Ishikawa (cell line): ENCODE results near the gene SDHAF1.

Experiments used
- CEBPB ChIP-seq: IDR thresholded peaks from 2 replicates; pipeline ENCODE4 v1.6.1; 2012
- CREB1 ChIP-seq: IDR thresholded peaks from 2 replicates; pipeline ENCODE4 v1.6.1; 2012; ENCODE audit warnings: low read depth
- EGR1 ChIP-seq: IDR thresholded peaks from 2 replicates; pipeline ENCODE4 v1.6.1; 2012
- EP300 ChIP-seq: IDR thresholded peaks from 2 replicates; pipeline ENCODE4 v1.6.1; 2012; ENCODE audit warnings: borderline replicate concordance
- FOXM1 ChIP-seq: IDR thresholded peaks from 2 replicates; pipeline ENCODE4 v1.6.1; 2012; ENCODE audit warnings: low read depth, borderline replicate concordance
- MAX ChIP-seq: IDR thresholded peaks from 2 replicates; pipeline ENCODE4 v1.6.1; 2012
- NFIC ChIP-seq: IDR thresholded peaks from 2 replicates; pipeline ENCODE4 v1.6.1; 2012
- RAD21 ChIP-seq: IDR thresholded peaks from 2 replicates; pipeline ENCODE4 v1.6.1; 2012; ENCODE audit warnings: low read depth
- REST ChIP-seq: IDR thresholded peaks from 2 replicates; pipeline ENCODE4 v1.6.1; 2012; ENCODE audit warnings: low read depth, mild to moderate bottlenecking
- TAF1 ChIP-seq: IDR thresholded peaks from 2 replicates; pipeline ENCODE4 v1.6.1; 2012; ENCODE audit warnings: low read depth, mild to moderate bottlenecking
- TCF12 ChIP-seq: IDR thresholded peaks from 2 replicates; pipeline ENCODE4 v1.6.1; 2012; ENCODE audit warnings: low read depth
- TEAD4 ChIP-seq: IDR thresholded peaks from 2 replicates; pipeline ENCODE4 v1.6.1; 2012
- USF1 ChIP-seq: IDR thresholded peaks from 2 replicates; pipeline ENCODE4 v1.6.1; 2012
- YY1 ChIP-seq: IDR thresholded peaks from 2 replicates; pipeline ENCODE4 v1.6.1; 2012; ENCODE audit warnings: low read depth

GRCh38 chr19:36014012-36014924 is 19.3 kb downstream of the SDHAF1 start, which contains the start of gene ALKBH6:
- no peak for TF ChIP-seq NFIC
- no peak for TF ChIP-seq FOXM1
- no peak for TF ChIP-seq EP300
- no peak for TF ChIP-seq TEAD4
- peak; percentile 61; the same call in 1 of the 2 replicates for TF ChIP-seq REST
- TF ChIP-seq TAF1 = peak; percentile 66; the same call in 1 of the 2 replicates
- 0 out of 2 replicates have a peak, but pooled peaks have one; percentile 30 for TF ChIP-seq USF1
- TF ChIP-seq CREB1 = peak; percentile 79
- no peak for TF ChIP-seq TCF12
- peak; percentile 79 for TF ChIP-seq YY1
- TF ChIP-seq RAD21 = no peak
- peak; percentile 60 for TF ChIP-seq EGR1
- no peak for TF ChIP-seq CEBPB
- peak; percentile 81 for TF ChIP-seq MAX
